ENCODE results near the gene PABPN1L. TPM values are rescaled to one million over a fixed set of nuclear protein-coding genes. Genes with fewer than 3 reads are reported as not detected.

PABPN1L gene
- total RNA-seq, 1 donor from 2014 or later = not detected

- Histone ChIP-seq H3K9ac (no peak overlapping the region), H3K9me3 (ENCODE audit: low read depth) (no peaks in the 10 kb centered on the region), H3K4me2 (no peak overlapping the region), H3K27me3 (no peaks in the 10 kb centered on the region), H3K4me1 (no peaks in the 10 kb centered on the region), H3K36me3 (no peaks in the 10 kb centered on the region), H3K27ac (no peak overlapping the region), H3F3A (ENCODE audit: low read depth) (no peaks in the 10 kb centered on the region), H3K79me2 (ENCODE audit: low read depth) (no peaks in the 10 kb centered on the region), H2AFZ (replicated peaks) (no peak overlapping the region), H3K4me3 (no peak overlapping the region), H4K20me1 (ENCODE audit: low read depth) (no peaks in the 10 kb centered on the region)
- Mint-ChIP-seq H3K4me3 (no peak overlapping the region), H3K36me3 (no peaks in the 10 kb centered on the region), H3K27ac (no peak overlapping the region), H3K9me3 (no peaks in the 10 kb centered on the region), H3K4me1 (no peaks in the 10 kb centered on the region), H3K27me3 (ENCODE audit: insufficient read depth, low read depth) (peaks cover 2% of the 10 kb centered on the region)
- DNase-seq (ENCODE audit: low spot score) = no peak
- TF ChIP-seq EZH2 (IDR thresholded peaks at IDR 0.05) = no peak
Observed at GRCh38 chr16:88865310-88865709, 1.1 kb downstream of the PABPN1L start.

GRCh38 chr16:88864521-88864920 is 1.9 kb downstream of the PABPN1L start:
- peaks cover 2% of the 10 kb centered on the region for H3K36me3 Mint-ChIP-seq
- no peaks in the 10 kb centered on the region for H3K36me3 ChIP-seq
- no peaks in the 10 kb centered on the region for H3K27me3 ChIP-seq
- no peak for DNase-seq (ENCODE audit: low spot score)
- H3K4me2 ChIP-seq = no peak overlapping the region
- no peak for TF ChIP-seq EZH2phosphoT487 (IDR thresholded peaks at IDR 0.05)
- TF ChIP-seq CTCF (IDR thresholded peaks at IDR 0.05) = no peak
- no peak for TF ChIP-seq EZH2 (IDR thresholded peaks at IDR 0.05)
- no peaks in the 10 kb centered on the region for H3K9me3 Mint-ChIP-seq
- no peaks in the 10 kb centered on the region for H3K9me3 ChIP-seq (ENCODE audit: low read depth)
- no peak overlapping the region for H3K27ac ChIP-seq
- no peaks in the 10 kb centered on the region for H4K20me1 ChIP-seq (ENCODE audit: low read depth)
- H3K4me3 Mint-ChIP-seq = no peak overlapping the region
- H2AFZ ChIP-seq (replicated peaks) = no peak overlapping the region
- H3K4me1 Mint-ChIP-seq = no peaks in the 10 kb centered on the region
- no peak overlapping the region for H3K9ac ChIP-seq
- no peak overlapping the region for H3K4me3 ChIP-seq
- H3F3A ChIP-seq (ENCODE audit: low read depth) = no peaks in the 10 kb centered on the region
- no peaks in the 10 kb centered on the region for H3K4me1 ChIP-seq
- no peak overlapping the region for H3K27ac Mint-ChIP-seq
- H3K27me3 Mint-ChIP-seq (ENCODE audit: insufficient read depth, low read depth) = peaks cover 2% of the 10 kb centered on the region
- H3K79me2 ChIP-seq (ENCODE audit: low read depth) = no peaks in the 10 kb centered on the region

GRCh38 chr16:88864099-88864498 is 2.4 kb downstream of the PABPN1L start:
- no peaks in the 10 kb centered on the region for H3K27me3 ChIP-seq
- H3F3A ChIP-seq (ENCODE audit: low read depth) = no peaks in the 10 kb centered on the region
- H3K79me2 ChIP-seq (ENCODE audit: low read depth) = no peaks in the 10 kb centered on the region
- H3K27ac ChIP-seq = no peak overlapping the region
- TF ChIP-seq EZH2phosphoT487 (IDR thresholded peaks at IDR 0.05) (no peak), CTCF (IDR thresholded peaks at IDR 0.05) (no peak), EZH2 (IDR thresholded peaks at IDR 0.05) (no peak)
- no peaks in the 10 kb centered on the region for H3K36me3 ChIP-seq
- no peak overlapping the region for H3K9ac ChIP-seq
- H4K20me1 ChIP-seq (ENCODE audit: low read depth) = no peaks in the 10 kb centered on the region
- H3K9me3 ChIP-seq (ENCODE audit: low read depth) = no peaks in the 10 kb centered on the region
- no peak overlapping the region for H3K27ac Mint-ChIP-seq
- no peaks in the 10 kb centered on the region for H3K27me3 Mint-ChIP-seq (ENCODE audit: insufficient read depth, low read depth)
- H3K4me3 ChIP-seq = no peak overlapping the region
- peaks cover 2% of the 10 kb centered on the region for H3K36me3 Mint-ChIP-seq
- no peak for DNase-seq (ENCODE audit: low spot score)
- H3K4me1 Mint-ChIP-seq = no peaks in the 10 kb centered on the region
- H3K4me2 ChIP-seq = no peak overlapping the region
- no peak overlapping the region for H2AFZ ChIP-seq (replicated peaks)
- no peaks in the 10 kb centered on the region for H3K4me1 ChIP-seq
- no peaks in the 10 kb centered on the region for H3K9me3 Mint-ChIP-seq
- H3K4me3 Mint-ChIP-seq = no peak overlapping the region

GRCh38 chr16:88863426-88863825 is 3.0 kb downstream of the PABPN1L start:
- Histone ChIP-seq H3F3A (ENCODE audit: low read depth) (no peaks in the 10 kb centered on the region), H3K27ac (no peak overlapping the region), H2AFZ (replicated peaks) (no peak overlapping the region), H3K9ac (no peak overlapping the region), H3K9me3 (ENCODE audit: low read depth) (no peaks in the 10 kb centered on the region), H3K4me1 (no peaks in the 10 kb centered on the region), H3K36me3 (no peaks in the 10 kb centered on the region), H3K4me3 (no peak overlapping the region), H4K20me1 (ENCODE audit: low read depth) (peaks cover 2% of the 10 kb centered on the region), H3K27me3 (no peaks in the 10 kb centered on the region), H3K79me2 (ENCODE audit: low read depth) (peaks cover 2% of the 10 kb centered on the region), H3K4me2 (no peak overlapping the region)
- Mint-ChIP-seq H3K36me3 (peaks cover 2% of the 10 kb centered on the region), H3K27ac (no peak overlapping the region), H3K4me3 (no peak overlapping the region), H3K9me3 (no peaks in the 10 kb centered on the region), H3K27me3 (ENCODE audit: insufficient read depth, low read depth) (no peaks in the 10 kb centered on the region), H3K4me1 (peaks cover 2% of the 10 kb centered on the region)
- TF ChIP-seq EZH2 (IDR thresholded peaks at IDR 0.05) = no peak
- no peak for TF ChIP-seq CTCF (IDR thresholded peaks at IDR 0.05)
- no peak for TF ChIP-seq EZH2phosphoT487 (IDR thresholded peaks at IDR 0.05)
- DNase-seq (ENCODE audit: low spot score) = no peak

Data from neural progenitor cell (in vitro differentiated cells).